Measurements from ENCODE around the gene SLF2. TPM values are rescaled to one million over a fixed set of nuclear protein-coding genes. Genes with fewer than 3 reads are reported as not detected.

The SLF2 gene
- total and polyA plus RNA-seq, 8 donors, result 2.3 to 49.9 (median 14.4) TPM

DNA sequence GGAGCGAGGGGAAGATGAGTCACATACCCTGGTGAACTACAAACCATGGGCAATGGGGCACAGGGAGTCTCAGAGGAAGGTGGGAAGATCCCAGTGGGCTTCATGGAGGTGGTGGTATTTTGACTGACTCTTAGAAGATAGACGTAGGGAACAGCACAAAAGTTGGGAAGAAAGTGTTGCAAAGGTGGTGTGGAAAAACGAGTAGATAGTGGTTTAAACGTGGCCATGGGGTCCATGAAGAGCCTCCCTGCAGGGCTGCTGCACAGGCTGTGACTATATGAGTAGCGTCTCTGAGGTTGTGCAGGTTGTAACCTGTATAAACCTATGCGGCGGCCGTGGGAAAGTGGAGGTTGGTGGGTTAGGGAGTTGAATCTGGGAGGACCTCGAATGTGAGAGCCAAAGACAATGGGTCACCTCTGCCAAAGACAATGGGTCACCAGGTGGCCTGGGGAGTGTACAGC lies 100.6 kb downstream of the SLF2 start:
- Histone ChIP-seq H3K27me3 (peaks cover 0 to 27% (median 0%) of the 10 kb centered on the region in 3 donors), H3K4me1 (peaks cover 19 to 50% (median 36%) of the 10 kb centered on the region in 4 donors), H3K9me3 (no peaks in the 10 kb centered on the region), H3K4me3 (no peak overlapping the region), H3K27ac (peak overlapping the region in 3 of 5 donors; percentile 34 to 71 (median 67)), H3K36me3 (no peaks in the 10 kb centered on the region)
- 42 to 58% (median 50%) methylated on average over 9 of the region's 9 CpGs for WGBS, 5 donors
- no peak for DNase-seq
- no peak for TF ChIP-seq POLR2A (IDR thresholded peaks at IDR 0.05)
- TF ChIP-seq, protein P1, sequence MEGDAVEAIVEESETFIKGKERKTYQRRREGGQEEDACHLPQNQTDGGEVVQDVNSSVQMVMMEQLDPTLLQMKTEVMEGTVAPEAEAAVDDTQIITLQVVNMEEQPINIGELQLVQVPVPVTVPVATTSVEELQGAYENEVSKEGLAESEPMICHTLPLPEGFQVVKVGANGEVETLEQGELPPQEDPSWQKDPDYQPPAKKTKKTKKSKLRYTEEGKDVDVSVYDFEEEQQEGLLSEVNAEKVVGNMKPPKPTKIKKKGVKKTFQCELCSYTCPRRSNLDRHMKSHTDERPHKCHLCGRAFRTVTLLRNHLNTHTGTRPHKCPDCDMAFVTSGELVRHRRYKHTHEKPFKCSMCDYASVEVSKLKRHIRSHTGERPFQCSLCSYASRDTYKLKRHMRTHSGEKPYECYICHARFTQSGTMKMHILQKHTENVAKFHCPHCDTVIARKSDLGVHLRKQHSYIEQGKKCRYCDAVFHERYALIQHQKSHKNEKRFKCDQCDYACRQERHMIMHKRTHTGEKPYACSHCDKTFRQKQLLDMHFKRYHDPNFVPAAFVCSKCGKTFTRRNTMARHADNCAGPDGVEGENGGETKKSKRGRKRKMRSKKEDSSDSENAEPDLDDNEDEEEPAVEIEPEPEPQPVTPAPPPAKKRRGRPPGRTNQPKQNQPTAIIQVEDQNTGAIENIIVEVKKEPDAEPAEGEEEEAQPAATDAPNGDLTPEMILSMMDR (IDR thresholded peaks at IDR 0.05), result no peak
- no peak for TF ChIP-seq POLR2AphosphoS5 (IDR thresholded peaks at IDR 0.05)
- TF ChIP-seq EP300 (IDR thresholded peaks at IDR 0.05), result no peak
- intact Hi-C loops (cut with DNase I; ENCODE audit: low total_unique reads), result no loop called here

DNA sequence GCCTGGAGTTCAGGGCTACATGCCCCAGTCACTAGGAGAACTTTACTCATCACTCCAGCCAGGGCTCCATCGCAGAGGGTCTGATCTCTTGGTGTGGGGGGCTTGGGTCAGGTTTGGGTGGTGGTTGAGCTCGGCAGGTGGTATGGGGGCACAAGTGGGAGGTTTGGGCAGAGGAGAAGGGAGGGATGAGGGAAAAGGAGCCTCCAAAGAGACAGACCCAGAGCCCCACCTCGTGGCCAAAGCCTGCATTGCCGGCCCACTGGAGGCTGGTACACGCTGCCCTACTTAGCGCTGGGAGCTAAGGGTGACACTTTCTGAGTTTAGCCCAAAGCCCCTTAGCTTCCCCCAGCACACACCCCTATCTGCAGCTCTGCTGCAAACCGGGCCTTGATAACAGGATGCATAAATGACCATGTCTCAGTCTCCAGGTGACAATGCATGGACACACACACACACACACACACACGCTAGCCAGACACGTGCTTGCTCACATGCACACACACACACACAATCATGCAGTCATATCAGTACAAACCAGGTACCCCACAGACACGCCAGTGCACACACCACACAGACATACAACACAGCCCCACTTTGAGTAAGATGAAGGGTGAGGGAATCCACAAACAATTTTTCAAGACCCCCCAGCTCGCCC lies 101.6 kb downstream of the SLF2 start:
- intact Hi-C loops (cut with DNase I; ENCODE audit: low total_unique reads), result loop anchor here (2.0 kb wide), 1 partner anchor 20 kb away; no protein-coding TSS in a partner anchor
- WGBS, 5 donors, result 14 to 21% (median 17%) methylated on average over 10 to 11 of the region's 11 CpGs
- peaks cover 25 to 51% (median 39%) of the 10 kb centered on the region in 4 donors for H3K4me1 ChIP-seq
- peaks cover 0 to 37% (median 0%) of the 10 kb centered on the region in 3 donors for H3K27me3 ChIP-seq
- H3K4me3 ChIP-seq, result no peak overlapping the region
- no peaks in the 10 kb centered on the region for H3K36me3 ChIP-seq
- TF ChIP-seq, protein P1 (IDR thresholded peaks at IDR 0.05), result peak in 5 of 7 experiments; percentile 91 to 96 (median 95)
- no peak for TF ChIP-seq EP300 (IDR thresholded peaks at IDR 0.05)
- peak in 1 of 3 donors; percentile 13 for TF ChIP-seq POLR2AphosphoS5 (IDR thresholded peaks at IDR 0.05)
- no peak for TF ChIP-seq POLR2A (IDR thresholded peaks at IDR 0.05)
- peak; percentile 87 to 92 for DNase-seq
- no peaks in the 10 kb centered on the region for H3K9me3 ChIP-seq
- H3K27ac ChIP-seq, result no peak overlapping the region

Small RNA genes within 50 kb of the gene (small RNA-seq; reads per million reads assigned to genes)
- gene MIR608 (0 reads per million in 4 donors), gene RF00019 (0 reads per million in 4 donors)

Other genes with a start within 250 kb of the SLF2 start
- gene PAX2, start 167.4 kb upstream of the SLF2 start, total RNA-seq, result not detected
- not detected for gene PAX2, start 167.4 kb upstream of the SLF2 start, polyA plus RNA-seq
- 10 to 100 TPM in 3 of 5 donors, 1 to 10 TPM in 2; 7.6 to 96.3 (median 25.5) TPM for gene SEMA4G, start 56.5 kb downstream of the SLF2 start, total RNA-seq
- 1 to 10 TPM; 5.1 to 6.2 (median 6.1) TPM for gene SEMA4G, start 56.5 kb downstream of the SLF2 start, polyA plus RNA-seq
- gene MRPL43, start 74.5 kb downstream of the SLF2 start, total RNA-seq, result 100 to 1,000 TPM in 1 of 5 donors, 10 to 100 TPM in 4; 29.9 to 243 (median 93.3) TPM
- 100 to 1,000 TPM in 1 of 3 donors, 10 to 100 TPM in 2; 91.2 to 131 (median 98.6) TPM for gene MRPL43, start 74.5 kb downstream of the SLF2 start, polyA plus RNA-seq
- 10 to 100 TPM in 2 of 5 donors, 1 to 10 TPM in 2, not detected in 1; 4.2 to 30.8 (median 18.0) TPM for gene TWNK, start 74.6 kb downstream of the SLF2 start, total RNA-seq
- 1 to 10 TPM; 2.3 to 4.8 (median 4.7) TPM for gene TWNK, start 74.6 kb downstream of the SLF2 start, polyA plus RNA-seq
- gene LZTS2, start 86.8 kb downstream of the SLF2 start, total RNA-seq, result 10 to 100 TPM; 41.2 to 70.7 (median 52.5) TPM
- 10 to 100 TPM; 34.7 to 58.2 (median 39.1) TPM for gene LZTS2, start 86.8 kb downstream of the SLF2 start, polyA plus RNA-seq
- 1 to 10 TPM in 1 of 5 donors, not detected in 4; 2.4 TPM for gene PDZD7, start 118.2 kb downstream of the SLF2 start, total RNA-seq
- under 1 TPM; 0.20 to 0.76 (median 0.75) TPM for gene PDZD7, start 118.2 kb downstream of the SLF2 start, polyA plus RNA-seq
- 10 to 100 TPM in 4 of 5 donors, 1 to 10 TPM in 1; 9.9 to 60.4 (median 37.9) TPM for gene SFXN3, start 118.3 kb downstream of the SLF2 start, total RNA-seq
- 10 to 100 TPM; 11.1 to 20.7 (median 20.5) TPM for gene SFXN3, start 118.3 kb downstream of the SLF2 start, polyA plus RNA-seq
- 10 to 100 TPM in 2 of 5 donors, 1 to 10 TPM in 2, not detected in 1; 2.2 to 35.5 (median 14.8) TPM for gene KAZALD1, start 149.0 kb downstream of the SLF2 start, total RNA-seq
- 10 to 100 TPM; 12.0 to 32.8 (median 12.0) TPM for gene KAZALD1, start 149.0 kb downstream of the SLF2 start, polyA plus RNA-seq
- 1 to 10 TPM in 1 of 5 donors, under 1 TPM in 1, not detected in 3; 0.58 to 7.0 TPM for gene TLX1, start 218.3 kb downstream of the SLF2 start, total RNA-seq
- not detected for gene TLX1, start 218.3 kb downstream of the SLF2 start, polyA plus RNA-seq

Measured in stomach (tissue), 9 donors.